ENCODE results near the gene DPP6. TPM values are rescaled to one million over a fixed set of nuclear protein-coding genes. Genes with fewer than 3 reads are reported as not detected.

DPP6 gene
- total and polyA plus RNA-seq, 9 of the 15 experiments (the other 6 are each of a cell fraction or from before 2014, with no cell fraction given): not detected

DNA sequence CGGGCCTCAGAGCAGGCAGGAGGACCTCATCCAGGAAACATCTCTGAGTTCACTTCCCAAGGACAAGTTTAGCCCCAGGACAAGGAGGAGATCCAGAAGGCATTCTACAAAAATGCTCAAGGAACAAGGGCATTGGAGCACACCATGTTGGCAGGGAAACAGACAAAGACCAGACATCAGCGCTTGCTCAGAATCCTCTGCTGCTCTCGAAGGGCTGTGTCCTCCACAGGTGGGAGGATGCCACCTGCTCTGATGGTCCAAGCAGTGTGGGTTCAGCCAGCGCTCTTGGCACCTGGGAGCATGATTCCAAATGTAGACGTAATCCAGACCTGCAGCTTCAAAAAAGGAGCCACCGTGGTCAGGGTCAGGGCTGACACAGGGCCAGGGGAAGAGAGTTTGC lies 160.7 kb downstream of the DPP6 start:
- no peaks in the 10 kb centered on the region for H3K79me2 ChIP-seq (ENCODE audit: control insufficient read depth, insufficient read depth, low read length)
- DNase-seq (ENCODE audit: extremely low read depth in 1 of 4, low spot score in 3 of 4) (no peak), FAIRE-seq (no peak), ATAC-seq (no peak)
- BruUV-seq (replicated peaks): no TSS peak
- no peak overlapping the region for H3K27ac ChIP-seq (ENCODE audit: extremely low read depth, low read depth, low read length)
- in situ Hi-C loops (cut with MboI) (no loop called here), intact Hi-C loops (cut with micrococcal nuclease) (no loop called here)
- no peak overlapping the region for H2AFZ ChIP-seq (ENCODE audit: low read depth, low read length)
- WGBS (ENCODE audit: insufficient coverage, low coverage, missing lambda C conversion rate): under 1% methylated on average over 6 of the region's 6 CpGs
- no peak overlapping the region for H3K4me2 ChIP-seq (ENCODE audit: insufficient read depth, low read length)
- H4K20me1 ChIP-seq (replicated peaks; ENCODE audit: control insufficient read depth, insufficient read depth, low read length): no peaks in the 10 kb centered on the region
- POLR2A ChIA-PET: no interaction called here
- no peaks in the 10 kb centered on the region for H3K36me3 ChIP-seq (ENCODE audit: control insufficient read depth, insufficient read depth, low read length)
- CTCF ChIA-PET (ENCODE audit: low intra/inter-chr PET ratio): no interaction called here
- H3K27me3 ChIP-seq (ENCODE audit: control insufficient read depth in 2 of 2, insufficient read depth in 2 of 2, low read length in 2 of 2): peaks cover 0 to 9% of the 10 kb centered on the region in 2 experiments; a peak in 2 of 5 replicates
- no peak overlapping the region for H3K9ac ChIP-seq (ENCODE audit: insufficient read depth in 1 of 2, low read depth in 2 of 2, low read length in 2 of 2)
- H3K9me3 ChIP-seq (replicated peaks; ENCODE audit: control insufficient read depth, insufficient read depth, low read depth, low read length): no peaks in the 10 kb centered on the region
- H3K4me3 ChIP-seq: no peak overlapping the region
- H3K9me1 ChIP-seq (ENCODE audit: control insufficient read depth, insufficient read depth, low read length): no peaks in the 10 kb centered on the region
- H3K4me1 ChIP-seq (replicated peaks in 1 of 2; ENCODE audit: control insufficient read depth in 2 of 2, insufficient read depth in 2 of 2, low read length in 2 of 2): no peaks in the 10 kb centered on the region
- TF ChIP-seq NR1H2 (CRISPR knock-in tag; IDR thresholded peaks at IDR 0.05) (no peak), ZNF584 (CRISPR knock-in tag; IDR thresholded peaks at IDR 0.05; ENCODE audit: low read depth) (no peak), ZNF316 (IDR thresholded peaks at IDR 0.05) (no peak), KAT8 (IDR thresholded peaks at IDR 0.05; ENCODE audit: low read depth) (no peak), NFE2 (IDR thresholded peaks at IDR 0.05; ENCODE audit: low read depth) (no peak), ATF7 (IDR thresholded peaks at IDR 0.05) (no peak), ADNP (tag; IDR thresholded peaks at IDR 0.05) (no peak), ZNF830 (CRISPR knock-in tag; IDR thresholded peaks at IDR 0.05) (no peak), PURB (CRISPR knock-in tag; IDR thresholded peaks at IDR 0.05; ENCODE audit: low read depth) (no peak), PTBP1 (IDR thresholded peaks at IDR 0.05; ENCODE audit: low read depth, low read length) (no peak), ZNF23 (CRISPR knock-in tag; IDR thresholded peaks at IDR 0.05) (no peak), CREB3L1 (IDR thresholded peaks at IDR 0.05; ENCODE audit: borderline replicate concordance, low read depth) (no peak), EWSR1 (IDR thresholded peaks at IDR 0.05; ENCODE audit: borderline replicate concordance, low read depth, partially characterized antibody) (no peak), NBN (IDR thresholded peaks at IDR 0.05; ENCODE audit: low read depth) (no peak)
- TF ChIP-seq, protein P1, sequence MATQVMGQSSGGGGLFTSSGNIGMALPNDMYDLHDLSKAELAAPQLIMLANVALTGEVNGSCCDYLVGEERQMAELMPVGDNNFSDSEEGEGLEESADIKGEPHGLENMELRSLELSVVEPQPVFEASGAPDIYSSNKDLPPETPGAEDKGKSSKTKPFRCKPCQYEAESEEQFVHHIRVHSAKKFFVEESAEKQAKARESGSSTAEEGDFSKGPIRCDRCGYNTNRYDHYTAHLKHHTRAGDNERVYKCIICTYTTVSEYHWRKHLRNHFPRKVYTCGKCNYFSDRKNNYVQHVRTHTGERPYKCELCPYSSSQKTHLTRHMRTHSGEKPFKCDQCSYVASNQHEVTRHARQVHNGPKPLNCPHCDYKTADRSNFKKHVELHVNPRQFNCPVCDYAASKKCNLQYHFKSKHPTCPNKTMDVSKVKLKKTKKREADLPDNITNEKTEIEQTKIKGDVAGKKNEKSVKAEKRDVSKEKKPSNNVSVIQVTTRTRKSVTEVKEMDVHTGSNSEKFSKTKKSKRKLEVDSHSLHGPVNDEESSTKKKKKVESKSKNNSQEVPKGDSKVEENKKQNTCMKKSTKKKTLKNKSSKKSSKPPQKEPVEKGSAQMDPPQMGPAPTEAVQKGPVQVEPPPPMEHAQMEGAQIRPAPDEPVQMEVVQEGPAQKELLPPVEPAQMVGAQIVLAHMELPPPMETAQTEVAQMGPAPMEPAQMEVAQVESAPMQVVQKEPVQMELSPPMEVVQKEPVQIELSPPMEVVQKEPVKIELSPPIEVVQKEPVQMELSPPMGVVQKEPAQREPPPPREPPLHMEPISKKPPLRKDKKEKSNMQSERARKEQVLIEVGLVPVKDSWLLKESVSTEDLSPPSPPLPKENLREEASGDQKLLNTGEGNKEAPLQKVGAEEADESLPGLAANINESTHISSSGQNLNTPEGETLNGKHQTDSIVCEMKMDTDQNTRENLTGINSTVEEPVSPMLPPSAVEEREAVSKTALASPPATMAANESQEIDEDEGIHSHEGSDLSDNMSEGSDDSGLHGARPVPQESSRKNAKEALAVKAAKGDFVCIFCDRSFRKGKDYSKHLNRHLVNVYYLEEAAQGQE (IDR thresholded peaks at IDR 0.05; ENCODE audit: borderline replicate concordance): no peak
- TF ChIP-seq, protein P1 (CRISPR knock-in tag; IDR thresholded peaks at IDR 0.05; ENCODE audit: low read depth): no peak
